Astrocyte (in vitro differentiated cells and primary cell): ENCODE results near the gene GPS2.

Experiments used
- EZH2 ChIP-seq: IDR thresholded peaks from 2 replicates; pipeline ENCODE4 v1.6.1; 2012; ENCODE audit warnings: mild to moderate bottlenecking, low read length, inconsistent platforms; ENCODE audit not compliant: insufficient read depth
- TF ChIP-seq, protein P1 (sequence below): IDR thresholded peaks from 2 replicates; pipeline ENCODE4 v1.5.1; 2011; ENCODE audit warnings: low read depth, mild to moderate bottlenecking, inconsistent platforms, low read length, moderate library complexity; ENCODE audit not compliant: insufficient read depth

DNA sequence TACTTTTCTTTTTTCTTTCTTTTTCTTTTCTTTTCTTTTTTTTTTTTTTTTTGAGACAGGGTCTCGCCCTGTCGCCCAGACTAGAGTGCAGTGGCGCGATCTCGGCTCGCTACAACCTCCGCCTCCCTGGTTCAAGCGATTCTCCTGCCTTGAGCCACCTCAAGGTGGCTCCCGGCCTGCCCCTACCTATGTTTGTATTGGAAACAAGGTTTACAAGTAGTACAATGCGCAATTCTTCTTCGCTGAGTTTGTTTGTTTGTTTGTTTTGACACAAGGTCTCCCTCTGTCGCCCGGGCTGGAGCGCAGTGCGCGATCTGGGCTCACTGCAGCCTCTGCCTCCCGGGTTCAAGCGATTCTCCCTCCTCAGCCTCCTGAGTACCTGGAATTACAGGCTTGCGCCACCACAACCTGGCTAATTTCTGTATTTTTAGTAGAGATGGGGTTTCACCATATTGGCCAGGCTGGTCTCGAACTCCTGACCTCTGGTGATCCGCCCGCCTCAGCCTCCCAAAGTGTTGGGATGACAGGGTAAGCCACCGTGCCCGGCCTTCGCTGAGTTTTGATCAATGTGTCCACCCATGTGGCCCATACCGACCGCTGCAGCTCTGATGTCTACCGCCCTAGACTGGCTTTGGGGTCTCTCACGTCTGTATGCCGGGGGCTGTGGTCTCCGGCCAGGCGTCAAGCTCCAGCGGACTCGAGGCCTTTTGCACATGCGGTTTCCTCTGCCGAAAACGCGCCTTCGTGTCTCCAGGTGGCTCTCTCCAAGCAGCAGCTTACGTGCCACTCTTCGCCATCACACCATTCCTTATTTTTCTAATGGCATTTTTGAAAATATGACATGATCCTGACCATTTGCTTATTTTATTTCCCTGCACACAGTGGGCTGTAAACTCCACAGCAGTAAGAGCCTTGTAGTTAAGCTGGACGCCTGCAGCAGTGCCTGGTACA is 19.7 kb downstream of the GPS2 start:
- TF ChIP-seq, protein P1, sequence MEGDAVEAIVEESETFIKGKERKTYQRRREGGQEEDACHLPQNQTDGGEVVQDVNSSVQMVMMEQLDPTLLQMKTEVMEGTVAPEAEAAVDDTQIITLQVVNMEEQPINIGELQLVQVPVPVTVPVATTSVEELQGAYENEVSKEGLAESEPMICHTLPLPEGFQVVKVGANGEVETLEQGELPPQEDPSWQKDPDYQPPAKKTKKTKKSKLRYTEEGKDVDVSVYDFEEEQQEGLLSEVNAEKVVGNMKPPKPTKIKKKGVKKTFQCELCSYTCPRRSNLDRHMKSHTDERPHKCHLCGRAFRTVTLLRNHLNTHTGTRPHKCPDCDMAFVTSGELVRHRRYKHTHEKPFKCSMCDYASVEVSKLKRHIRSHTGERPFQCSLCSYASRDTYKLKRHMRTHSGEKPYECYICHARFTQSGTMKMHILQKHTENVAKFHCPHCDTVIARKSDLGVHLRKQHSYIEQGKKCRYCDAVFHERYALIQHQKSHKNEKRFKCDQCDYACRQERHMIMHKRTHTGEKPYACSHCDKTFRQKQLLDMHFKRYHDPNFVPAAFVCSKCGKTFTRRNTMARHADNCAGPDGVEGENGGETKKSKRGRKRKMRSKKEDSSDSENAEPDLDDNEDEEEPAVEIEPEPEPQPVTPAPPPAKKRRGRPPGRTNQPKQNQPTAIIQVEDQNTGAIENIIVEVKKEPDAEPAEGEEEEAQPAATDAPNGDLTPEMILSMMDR = no peak
- no peak for TF ChIP-seq EZH2
